RCC 7860 (cell line): Measurements from ENCODE around the gene ACKR4.
"Not testable (repeated sequence)": the region's sequence is repeated elsewhere in the genome, so short reads cannot be mapped to it uniquely, and the experiment has no call there.

Source experiments
- DNase-seq: peaks from one replicate; pipeline ENCODE4 v3.0.0-alpha.2; 2015; ENCODE audit warnings: low spot score
- FAIRE-seq: peaks from 2 replicates; lab custom pipeline; 2012; peaks lifted over from hg19 to GRCh38; lab: Jason Lieb, UNC

ACKR4 gene

GRCh38 chr3:132593947-132594323, 3.1 kb upstream of the ACKR4 start:
- DNase-seq = no peak

GRCh38 chr3:132594498-132594897, 2.6 kb upstream of the ACKR4 start:
- DNase-seq = no peak
- FAIRE-seq = no peak

More at GRCh38 chr3:132593947-132594323, 3.1 kb upstream of the ACKR4 start:
- FAIRE-seq = peak; percentile 16

GRCh38 chr3:132595014-132595413, 2.1 kb upstream of the ACKR4 start:
- DNase-seq = no peak
- no peak for FAIRE-seq

- FAIRE-seq (no peak), DNase-seq (no peak)
Observed at GRCh38 chr3:132596326-132596725, 744 bp upstream of the ACKR4 start.

GRCh38 chr3:132597660-132598059, 590 bp downstream of the ACKR4 start:
- DNase-seq (no peak), FAIRE-seq (peak; percentile 18)

- DNase-seq = no peak
- FAIRE-seq = no peak
Observed at GRCh38 chr3:132598181-132598580, 1.1 kb downstream of the ACKR4 start.

GRCh38 chr3:132600614-132601013, 3.5 kb downstream of the ACKR4 start:
- not testable (repeated sequence) for DNase-seq, FAIRE-seq

- DNase-seq (no peak), FAIRE-seq (no peak)
Observed at GRCh38 chr3:132605374-132605792, 8.3 kb downstream of the ACKR4 start.

- FAIRE-seq (no peak), DNase-seq (no peak)
Observed at GRCh38 chr3:132606085-132606484, 9.0 kb downstream of the ACKR4 start.

- not testable (repeated sequence) for DNase-seq, FAIRE-seq
Observed at GRCh38 chr3:132606620-132607019, 9.6 kb downstream of the ACKR4 start.

GRCh38 chr3:132615301-132615700, 18.2 kb downstream of the ACKR4 start:
- DNase-seq, FAIRE-seq: not testable (repeated sequence)

- FAIRE-seq = no peak
- DNase-seq = no peak
Observed at GRCh38 chr3:132615881-132616280, 18.8 kb downstream of the ACKR4 start.

- FAIRE-seq = no peak
Observed at GRCh38 chr3:132616780-132617179, 19.7 kb downstream of the ACKR4 start.

GRCh38 chr3:132622148-132622547, 25.1 kb downstream of the ACKR4 start:
- DNase-seq = no peak
- FAIRE-seq = no peak

More at GRCh38 chr3:132616780-132617179, 19.7 kb downstream of the ACKR4 start:
- DNase-seq = no peak

GRCh38 chr3:132622761-132623160, 25.7 kb downstream of the ACKR4 start:
- DNase-seq (no peak), FAIRE-seq (no peak)

- FAIRE-seq (no peak), DNase-seq (no peak)
Observed at GRCh38 chr3:132623646-132624045, 26.6 kb downstream of the ACKR4 start.

GRCh38 chr3:132624790-132625189, 27.7 kb downstream of the ACKR4 start:
- DNase-seq = no peak
- no peak for FAIRE-seq

- no peak for DNase-seq
- FAIRE-seq = no peak
Observed at GRCh38 chr3:132625613-132626012, 28.5 kb downstream of the ACKR4 start.

- FAIRE-seq (no peak), DNase-seq (no peak)
Observed at GRCh38 chr3:132626955-132627354, 29.9 kb downstream of the ACKR4 start.

GRCh38 chr3:132628157-132628556, 31.1 kb downstream of the ACKR4 start:
- no peak for FAIRE-seq
- no peak for DNase-seq

GRCh38 chr3:132629928-132630327, 32.9 kb downstream of the ACKR4 start:
- peak; percentile 33 for DNase-seq

GRCh38 chr3:132630612-132631011, 33.5 kb downstream of the ACKR4 start:
- DNase-seq (no peak), FAIRE-seq (no peak)

More at GRCh38 chr3:132629928-132630327, 32.9 kb downstream of the ACKR4 start:
- FAIRE-seq = peak; percentile 83

GRCh38 chr3:132635052-132635451, 38.0 kb downstream of the ACKR4 start:
- no peak for FAIRE-seq
- DNase-seq = no peak
